K562 (cell line): Measurements from ENCODE around the gene UTP4. TPM values are rescaled to one million over a fixed set of nuclear protein-coding genes. Genes with fewer than 3 reads are reported as not detected.
A peak's percentile ranks its signal among the peaks of the same experiment; 100 is the strongest.

ENCODE experiments used
- BMI1 ChIP-seq: fragments of 150-350 bp; IDR thresholded peaks from 2 replicates; pipeline ENCODE4 v1.6.1; 2014; ENCODE audit warnings: low read length
- E2F3 ChIP-seq: fragments of 250-450 bp; sonication (Bioruptor Pico); IDR thresholded peaks from 2 replicates; pipeline ENCODE4 v1.4.0; 2020; ENCODE audit warnings: mild to moderate bottlenecking
- EWSR1 ChIP-seq: fragments of 450-650 bp; IDR thresholded peaks from 2 replicates; pipeline ENCODE4 v1.6.1; 2018; ENCODE audit warnings: borderline replicate concordance, mild to moderate bottlenecking, low read depth, moderate library complexity; ENCODE audit not compliant: partially characterized antibody
- HCFC1 ChIP-seq: IDR thresholded peaks from 2 replicates; pipeline ENCODE4 v1.6.1; 2012; ENCODE audit warnings: low read depth, low read length, improper control_type of control experiment
- HMGN3 ChIP-seq: IDR thresholded peaks from 2 replicates; pipeline ENCODE4 v1.6.1; 2011; ENCODE audit warnings: borderline replicate concordance, low read depth, mild to moderate bottlenecking, mixed read lengths, low read length; ENCODE audit not compliant: insufficient read length; ENCODE audit errors: extremely low read depth
- HNRNPLL ChIP-seq: fragments of 200-400 bp; formaldehyde crosslinking; IDR thresholded peaks from 2 replicates; pipeline ENCODE4 v1.6.1; 2017; ENCODE audit warnings: low read length, low read depth, mild to moderate bottlenecking; ENCODE audit not compliant: poor library complexity, severe bottlenecking
- MAZ ChIP-seq, 2 experiments: fragments of 450-650 bp in 1 of 2; sonication (generic) in 1 of 2; formaldehyde crosslinking; IDR thresholded peaks in 1 of 2; conservative IDR thresholded peaks in 1 of 2; 2 replicates each; pipeline versions ENCODE4 v1.4.0 to v1.5.0; 2020; ENCODE audit warnings: mild to moderate bottlenecking in 1 of 2, missing genetic modification reagents in 1 of 2
- NFE2L1 ChIP-seq: fragments of 450-650 bp; IDR thresholded peaks from 2 replicates; pipeline ENCODE4 v1.6.1; 2016; ENCODE audit warnings: missing genetic modification characterization, low read depth, mild to moderate bottlenecking, missing compliant biosample characterization, moderate library complexity, borderline replicate concordance
- NR2C1 ChIP-seq, 2 experiments: fragments of 450-650 bp; IDR thresholded peaks; 2 replicates each; pipeline ENCODE4 v1.6.1; 2017; ENCODE audit warnings: mild to moderate bottlenecking in 2 of 2, antibody characterized with exemption in 1 of 2, inconsistent platforms in 1 of 2, missing compliant biosample characterization in 1 of 2, missing genetic modification characterization in 1 of 2
- PKNOX1 ChIP-seq: fragments of 450-650 bp; IDR thresholded peaks from 2 replicates; pipeline ENCODE4 v1.6.1; 2016
- RBM22 ChIP-seq: fragments of 200-400 bp; formaldehyde crosslinking; IDR thresholded peaks from 2 replicates; pipeline ENCODE4 v1.6.1; 2018; ENCODE audit warnings: low read length, low read depth; ENCODE audit not compliant: poor library complexity, severe bottlenecking
- SMARCA4 ChIP-seq: fragments of 450-650 bp; IDR thresholded peaks from 2 replicates; pipeline ENCODE4 v1.6.1; 2016
- SOX6 ChIP-seq: fragments of 450-650 bp; IDR thresholded peaks from 2 replicates; pipeline ENCODE4 v1.6.1; 2014; ENCODE audit warnings: mild to moderate bottlenecking
- SRF ChIP-seq, 2 experiments: fragments of 250-450, 450-650 bp in 1 of 2; sonication (Bioruptor Pico) in 1 of 2; sonication (generic) in 1 of 2; formaldehyde crosslinking; IDR thresholded peaks; 2 replicates each; pipeline versions ENCODE4 v1.5.0 to v1.5.1; 2020 to 2022; ENCODE audit warnings: mild to moderate bottlenecking in 1 of 2, missing genetic modification reagents in 1 of 2
- TCF15 ChIP-seq: fragments of 250-450 bp; sonication (Bioruptor Pico); IDR thresholded peaks from 2 replicates; pipeline ENCODE4 v1.8.0; 2022; ENCODE audit warnings: moderate library complexity, mild to moderate bottlenecking, inconsistent platforms
- TOE1 ChIP-seq, 2 experiments: fragments of 450-650 bp in 1 of 2; sonication (generic) in 1 of 2; formaldehyde crosslinking in 1 of 2; IDR thresholded peaks; 2 replicates each; pipeline versions ENCODE4 v1.7.1 to v1.8.0; 2016 to 2022; ENCODE audit warnings: borderline replicate concordance in 2 of 2, mild to moderate bottlenecking in 2 of 2, antibody characterized with exemption in 1 of 2, inconsistent platforms in 1 of 2, low read depth in 1 of 2, missing genetic modification reagents in 1 of 2, moderate library complexity in 1 of 2
- ZNF311 ChIP-seq: fragments of 250-450 bp; sonication (Bioruptor Pico); IDR thresholded peaks from 2 replicates; pipeline ENCODE4 v1.4.0; 2020; ENCODE audit warnings: mild to moderate bottlenecking, moderate library complexity
- ZNF57 ChIP-seq: fragments of 450-650 bp; formaldehyde crosslinking; IDR thresholded peaks from 2 replicates; pipeline ENCODE4 v1.4.0; 2020; ENCODE audit warnings: mild to moderate bottlenecking, moderate library complexity
- ZNF639 ChIP-seq, 2 experiments: fragments of 200-800 bp in 1 of 2; sonication (Bioruptor generic) in 1 of 2; sonication (generic) in 1 of 2; formaldehyde crosslinking in 1 of 2; IDR thresholded peaks in 1 of 2; conservative IDR thresholded peaks in 1 of 2; 2 replicates each; pipeline versions ENCODE4 v1.5.0 to v1.6.1; 2016 to 2020; ENCODE audit warnings: missing compliant biosample characterization in 1 of 2, missing genetic modification characterization in 1 of 2, missing genetic modification reagents in 1 of 2
- ZZZ3 ChIP-seq: fragments of 450-650 bp; IDR thresholded peaks from 2 replicates; pipeline ENCODE4 v1.6.1; 2016; ENCODE audit warnings: antibody characterized with exemption, mild to moderate bottlenecking, moderate library complexity
- polyA plus RNA-seq, 8 experiments: library from polyadenylated mRNA; depleted of rRNA in 4 of 8; stranded (reverse) in 5 of 8; unstranded in 3 of 8; fragments of >200 nt; fragmentation: Nextera tagmentation in 2 of 8; fragmentation: Illumina TruSeq in 1 of 8; extraction: Ambion mirVana in 2 of 8; extraction: Trizol in 1 of 8; gene quantifications; 2 replicates each; pipeline versions ENCODE4 v1.2.1 to v1.2.3, GENCODE V29; 2011 to 2014; ENCODE audit warnings: inconsistent platforms in 1 of 8, missing spikeins in 1 of 8
- total RNA-seq, 7 experiments: library from RNA; depleted of rRNA in 6 of 7; stranded (reverse); fragments of >200 nt in 6 of 7; fragmentation: Illumina TruSeq in 2 of 7; extraction: Trizol in 2 of 7; gene quantifications; 2 replicates each; pipeline versions ENCODE4 v1.2.1 to v1.2.3, GENCODE V29; 2011 to 2021; ENCODE audit warnings: low replicate concordance in 1 of 7
- TF ChIP-seq, protein P1 (sequence below): sonication (generic); formaldehyde crosslinking; IDR thresholded peaks from 2 replicates; pipeline ENCODE4 v1.9.0; 2022; ENCODE audit warnings: mild to moderate bottlenecking, missing genetic modification reagents

UTP4 gene
- total and polyA plus RNA-seq, 9 of the 15 experiments (the other 6 are each of a cell fraction or from before 2014, with no cell fraction given), result 46.1 to 203 (median 145) TPM

DNA sequence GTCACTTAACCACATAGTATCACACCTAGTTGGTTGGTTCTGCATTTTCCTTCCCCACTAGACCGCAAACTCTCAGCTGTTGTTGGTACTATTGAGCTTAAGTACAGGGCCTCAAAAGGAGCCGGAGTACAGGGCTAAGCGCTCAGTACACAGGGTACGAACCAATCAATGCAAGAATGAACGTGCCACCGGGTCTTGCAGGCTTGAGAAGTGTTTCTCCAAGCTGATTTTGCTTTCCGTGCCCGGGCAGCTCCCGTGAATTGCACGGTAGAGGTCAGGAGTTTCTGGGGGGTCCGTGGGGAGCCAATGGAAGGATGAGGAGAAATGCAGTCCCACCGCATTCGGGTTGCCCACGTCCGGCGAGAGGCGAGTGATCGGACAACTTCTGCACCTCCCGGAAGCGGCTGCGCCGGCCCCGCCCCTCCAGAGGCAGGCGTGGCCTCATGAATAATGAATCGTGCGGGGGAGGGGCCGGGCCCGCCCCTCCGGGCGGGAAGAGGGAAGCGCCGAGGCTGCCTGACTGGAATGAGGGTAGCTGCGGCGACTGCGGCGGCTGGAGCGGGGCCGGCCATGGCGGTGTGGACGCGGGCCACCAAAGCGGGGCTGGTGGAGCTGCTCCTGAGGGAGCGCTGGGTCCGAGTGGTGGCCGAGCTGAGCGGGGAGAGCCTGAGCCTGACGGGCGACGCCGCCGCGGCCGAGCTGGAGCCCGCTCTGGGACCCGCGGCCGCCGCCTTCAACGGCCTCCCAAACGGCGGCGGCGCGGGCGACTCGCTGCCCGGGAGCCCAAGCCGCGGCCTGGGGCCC lies 54.4 kb downstream of the UTP4 start, which contains the start of gene SNTB2 (continued):
- TF ChIP-seq TOE1 (IDR thresholded peaks at IDR 0.05; ENCODE audit: borderline replicate concordance) (no peak), TOE1 (CRISPR knock-in tag; IDR thresholded peaks at IDR 0.05; ENCODE audit: borderline replicate concordance, low read depth) (0 out of 2 replicates have a peak, but pooled peaks have one; percentile 8), EWSR1 (no peak), SMARCA4 (0 out of 2 replicates have a peak, but pooled peaks have one; percentile 47), BMI1 (no peak), SOX6 (peak; percentile 33; the same call in 1 of the 2 replicates), NR2C1 (IDR thresholded peaks at IDR 0.05) (no peak), NR2C1 (tag; IDR thresholded peaks at IDR 0.05) (no peak), RBM22 (peak; percentile 25), TCF15 (CRISPR knock-in tag) (no peak), ZNF57 (CRISPR knock-in tag) (no peak), ZZZ3 (no peak), E2F3 (CRISPR knock-in tag) (0 out of 2 replicates have a peak, but pooled peaks have one; percentile 65), SRF (CRISPR knock-in tag; IDR thresholded peaks at IDR 0.05) (peak in 1 of 2 experiments; percentile 51; a peak in 1 of 4 replicates), HMGN3 (peak; percentile 88), HCFC1 (peak; percentile 25; the same call in 1 of the 2 replicates), ZNF639 (CRISPR knock-in tag; conservative IDR thresholded peaks at IDR 0.05 in 1 of 2, IDR thresholded peaks at IDR 0.05 in 1 of 2) (0 out of 4 replicates have a peak, but pooled peaks of 1 of the 2 experiments have one; percentile 28), PKNOX1 (peak; percentile 71), MAZ (CRISPR knock-in tag; conservative IDR thresholded peaks at IDR 0.05 in 1 of 2, IDR thresholded peaks at IDR 0.05 in 1 of 2) (peak in 1 of 2 experiments; percentile 90; a peak in 3 of 4 replicates), HNRNPLL (peak; percentile 71), NFE2L1 (tag) (no peak), ZNF311 (CRISPR knock-in tag) (no peak)
- TF ChIP-seq, protein P1, sequence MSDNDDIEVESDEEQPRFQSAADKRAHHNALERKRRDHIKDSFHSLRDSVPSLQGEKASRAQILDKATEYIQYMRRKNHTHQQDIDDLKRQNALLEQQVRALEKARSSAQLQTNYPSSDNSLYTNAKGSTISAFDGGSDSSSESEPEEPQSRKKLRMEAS (CRISPR knock-in tag), result peak; percentile 56
